HG03025 (cell line): Measurements from ENCODE around the gene KRTAP12-3.
"Not testable (repeated sequence)": the region's sequence is repeated elsewhere in the genome, so short reads cannot be mapped to it uniquely, and the experiment has no call there.

Source experiments
- ATAC-seq: cut with Tn5 transposase; IDR thresholded peaks from one replicate; pipeline ENCODE4 v1.9.1; 2021; ENCODE audit warnings: mild to moderate bottlenecking, moderate library complexity; ENCODE audit not compliant: unreplicated experiment, low FRiP score

Gene KRTAP12-3

GRCh38 chr21:44626673-44627143 is 31.0 kb upstream of the KRTAP12-3 start, which contains the start of gene KRTAP10-9:
Gene KRTAP10-9 (plus strand): TSS chr21:44627093. CDS start chr21:44627172, 79 bp downstream.
- no peak for ATAC-seq

- not testable (repeated sequence) for ATAC-seq
These were observed 30.4 kb upstream of the KRTAP12-3 start for GRCh38 chr21:44627181-44627822.

- not testable (repeated sequence) for ATAC-seq
These were observed 29.9 kb upstream of the KRTAP12-3 start for GRCh38 chr21:44627831-44628233.

- no peak for ATAC-seq
These were observed 28.9 kb upstream of the KRTAP12-3 start for GRCh38 chr21:44628707-44629391.

- no peak for ATAC-seq
These were observed 27.3 kb upstream of the KRTAP12-3 start for GRCh38 chr21:44630440-44630839.

GRCh38 chr21:44632067-44632466 is 25.7 kb upstream of the KRTAP12-3 start:
- ATAC-seq: no peak

- ATAC-seq: no peak
These were observed 21.3 kb upstream of the KRTAP12-3 start for GRCh38 chr21:44636209-44637017.

- no peak for ATAC-seq
These were observed 20.5 kb upstream of the KRTAP12-3 start, which contains the start of gene KRTAP10-10 for GRCh38 chr21:44637018-44637850. Gene KRTAP10-10 (plus strand): TSS chr21:44637356. CDS start chr21:44637418, 62 bp downstream.

- not testable (repeated sequence) for ATAC-seq
These were observed 19.8 kb upstream of the KRTAP12-3 start for GRCh38 chr21:44637851-44638348.

- not testable (repeated sequence) for ATAC-seq
These were observed 19.0 kb upstream of the KRTAP12-3 start for GRCh38 chr21:44638506-44639330.

GRCh38 chr21:44639331-44639655 is 18.4 kb upstream of the KRTAP12-3 start:
- ATAC-seq: no peak

GRCh38 chr21:44640761-44641160 is 17.0 kb upstream of the KRTAP12-3 start:
- ATAC-seq: no peak

- no peak for ATAC-seq
These were observed 13.9 kb upstream of the KRTAP12-3 start for GRCh38 chr21:44643741-44644310.

GRCh38 chr21:44644878-44645277 is 12.9 kb upstream of the KRTAP12-3 start:
- no peak for ATAC-seq

GRCh38 chr21:44646366-44647221 is 11.1 kb upstream of the KRTAP12-3 start, which contains the start of gene KRTAP10-11:
Gene KRTAP10-11 (plus strand): TSS chr21:44646414. CDS start chr21:44646459, 45 bp downstream.
- ATAC-seq: not testable (repeated sequence)

GRCh38 chr21:44647222-44647552 is 10.5 kb upstream of the KRTAP12-3 start:
- ATAC-seq: no peak

- ATAC-seq: no peak
These were observed 9.0 kb upstream of the KRTAP12-3 start for GRCh38 chr21:44648557-44649311.
